ENCODE results near the gene WDR74.

DNA sequence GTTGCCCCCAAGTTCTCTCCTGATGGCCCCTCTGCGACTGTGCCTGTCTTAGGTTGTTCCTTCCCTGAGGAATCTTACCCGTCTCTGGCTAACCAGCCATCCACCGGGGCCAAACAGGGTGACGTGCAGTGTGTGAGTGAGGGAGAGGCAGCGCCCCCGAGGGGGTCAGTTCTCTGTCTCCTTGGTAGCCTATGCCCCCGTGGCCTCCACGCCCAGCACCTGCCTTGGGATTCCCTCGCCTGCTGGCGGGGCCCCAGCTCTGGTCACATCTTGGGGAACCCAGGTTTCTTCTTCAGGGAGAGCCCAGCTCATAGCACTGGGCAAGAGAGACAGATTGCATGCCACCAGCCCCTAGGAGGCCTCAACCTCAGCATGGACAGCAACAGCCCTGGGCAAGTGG, 39.9 kb downstream of the WDR74 start:
- TF ChIP-seq ZNF274 (IDR thresholded peaks at IDR 0.05; ENCODE audit: low read depth, low read length) (no peak), SUZ12 (IDR thresholded peaks at IDR 0.05; ENCODE audit: extremely low read depth, insufficient read depth, insufficient read length) (no peak), YY1 (IDR thresholded peaks at IDR 0.05; ENCODE audit: insufficient read depth, insufficient read length) (no peak)
